Esophagus (tissue), 2 donors: ENCODE data around the gene AP3B1. TPM values are rescaled to one million over a fixed set of nuclear protein-coding genes. Genes with fewer than 3 reads are reported as not detected.

Experiments used
- H3K27ac ChIP-seq, 2 donors: one replicate each; pipeline ENCODE4 v1.5.1; 2013; ENCODE audit warnings: low read depth in 2 of 2, mild to moderate bottlenecking in 2 of 2, inconsistent platforms in 1 of 2, low read length in 1 of 2, moderate library complexity in 1 of 2
- H3K27me3 ChIP-seq, 2 donors: one replicate each; pipeline ENCODE4 v1.6.1; 2013; ENCODE audit warnings: low read length in 2 of 2, control low read depth in 1 of 2, mild to moderate bottlenecking in 1 of 2; ENCODE audit not compliant: insufficient read depth in 2 of 2, control insufficient read depth in 1 of 2
- H3K36me3 ChIP-seq, 2 donors: one replicate each; pipeline ENCODE4 v1.6.1; 2013; ENCODE audit warnings: low read length in 1 of 2; ENCODE audit not compliant: control insufficient read depth in 2 of 2, insufficient read depth in 2 of 2
- H3K4me1 ChIP-seq, 2 donors: one replicate each; pipeline ENCODE4 v1.6.1; 2013; ENCODE audit warnings: low read length in 1 of 2; ENCODE audit not compliant: control insufficient read depth in 2 of 2, insufficient read depth in 2 of 2
- H3K4me3 ChIP-seq, 2 donors: one replicate each; pipeline ENCODE4 v1.5.1; 2013; ENCODE audit warnings: low read length in 2 of 2, mild to moderate bottlenecking in 2 of 2, low read depth in 1 of 2, moderate library complexity in 1 of 2
- H3K9me3 ChIP-seq, 2 donors: one replicate each; pipeline ENCODE4 v1.6.1; 2013; ENCODE audit warnings: mild to moderate bottlenecking in 2 of 2, low read depth in 1 of 2, low read length in 1 of 2, moderate library complexity in 1 of 2; ENCODE audit not compliant: control insufficient read depth in 2 of 2, insufficient read depth in 1 of 2
- WGBS, 2 donors: extraction: QIAGEN DNeasy Blood & Tissue Kit; methylation state at CpG; one replicate each; pipeline ENCODE4 v1.1.7; 2013; 5-methylcytosine and 5-hydroxymethylcytosine counted together
- polyA plus RNA-seq, 2 donors: library from polyadenylated mRNA; stranded (reverse); fragments of 200-250 nt; gene quantifications; one replicate each; pipeline ENCODE4 v1.2.3, GENCODE V29; 2013
- donor health status: healthy with polysubstance abuse.
- donor health status: Bipolar disorder and iron deficiency.

AP3B1 gene
- polyA plus RNA-seq, 2 donors = 26.1 to 39.1 TPM

DNA sequence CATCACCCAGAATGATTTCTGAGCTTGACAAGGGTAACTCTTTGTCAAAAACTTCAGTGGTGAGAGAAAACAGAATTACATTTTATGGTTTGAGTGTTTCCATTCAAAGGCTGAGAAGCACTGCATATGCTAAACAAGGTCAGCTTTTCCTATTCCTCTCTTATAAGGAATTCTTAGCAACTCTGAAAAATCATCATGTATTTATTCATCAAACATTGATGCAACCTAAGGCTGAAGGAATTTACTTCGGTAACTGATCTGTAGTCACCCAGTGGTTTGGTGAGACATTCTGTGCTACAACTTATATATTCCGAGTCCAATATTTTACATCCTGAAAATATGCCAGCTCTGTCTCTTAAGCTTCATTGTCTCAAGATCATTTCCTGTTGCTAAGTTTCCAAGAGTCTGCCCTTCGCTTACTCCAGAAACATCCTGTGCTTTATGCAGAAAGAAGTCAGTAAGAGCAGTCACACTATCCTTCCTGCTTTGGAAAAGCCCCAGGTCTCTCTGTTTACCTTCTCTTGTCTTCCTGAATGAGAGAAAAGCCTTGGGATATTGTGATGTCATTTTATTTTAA lies 341.8 kb downstream of the AP3B1 start:
- WGBS, 2 donors = 69 to 70% methylated on average over 3 of the region's 3 CpGs
- Histone ChIP-seq H3K4me3 (no peak overlapping the region), H3K27me3 (peaks cover 0 to under 1% of the 10 kb centered on the region in 2 donors), H3K27ac (no peak overlapping the region), H3K4me1 (no peaks in the 10 kb centered on the region), H3K36me3 (no peaks in the 10 kb centered on the region), H3K9me3 (no peaks in the 10 kb centered on the region)

Other genes with a start within 250 kb of the AP3B1 start
- 1 to 10 TPM; 8.7 TPM for gene SCAMP1, start 65.9 kb upstream of the AP3B1 start, polyA plus RNA-seq